H1 (cell line): ENCODE results near the gene ULK2. TPM values are rescaled to one million over a fixed set of nuclear protein-coding genes. Genes with fewer than 3 reads are reported as not detected.

ENCODE experiments used
- CTCF ChIA-PET: fragments of 300-600 bp; sonication (Branson Sonifier 250); formaldehyde crosslinking; loops from one replicate; lab custom pipeline; 2021; ENCODE audit not compliant: partially characterized antibody; lab: Charles Lee
- POLR2A ChIA-PET: fragments of 300-600 bp; sonication (Branson Sonifier 250); formaldehyde crosslinking; loops from one replicate; lab custom pipeline; 2021; ENCODE audit warnings: inconsistent platforms; ENCODE audit not compliant: partially characterized antibody; lab: Charles Lee
- DNase-seq, 2 experiments: peaks; one replicate each; pipeline versions ENCODE4 v3.0.0 to v3.0.0-alpha.2; 2010 to 2022; ENCODE audit warnings: low spot score in 2 of 2, low read depth in 1 of 2, mixed read lengths in 1 of 2
- FAIRE-seq: peaks from 2 replicates; lab custom pipeline; 2011; peaks lifted over from hg19 to GRCh38; lab: Jason Lieb, UNC
- H2AFZ ChIP-seq: 2 replicates; pipeline ENCODE4 v1.8.1; 2012; ENCODE audit warnings: low read length, inconsistent platforms
- H2AK5ac ChIP-seq: 2 replicates; pipeline ENCODE4 v1.6.1; 2013; ENCODE audit warnings: low read depth, low read length
- H2BK120ac ChIP-seq: replicated peaks from 2 replicates; pipeline ENCODE3; 2013; ENCODE audit warnings: low read depth, low read length, inconsistent platforms
- H2BK12ac ChIP-seq: 2 replicates; pipeline ENCODE4 v1.6.1; 2013; ENCODE audit warnings: low read depth, low read length
- H2BK15ac ChIP-seq: 2 replicates; pipeline ENCODE4 v1.6.1; 2013; ENCODE audit warnings: low read length
- H2BK20ac ChIP-seq: 2 replicates; pipeline ENCODE4 v1.6.1; 2013; ENCODE audit warnings: low read length
- H2BK5ac ChIP-seq: 2 replicates; pipeline ENCODE4 v1.6.1; 2013; ENCODE audit warnings: low read depth, low read length
- H3K14ac ChIP-seq: 2 replicates; pipeline ENCODE4 v1.6.1; 2013; ENCODE audit warnings: inconsistent platforms; ENCODE audit not compliant: insufficient read length
- H3K18ac ChIP-seq: 2 replicates; pipeline ENCODE4 v1.6.1; 2013; ENCODE audit warnings: low read length; ENCODE audit errors: extremely low read depth
- H3K23ac ChIP-seq: 2 replicates; pipeline ENCODE4 v1.6.1; 2013; ENCODE audit warnings: inconsistent platforms; ENCODE audit not compliant: insufficient read length
- H3K23me2 ChIP-seq: 2 replicates; pipeline ENCODE4 v1.6.1; 2013; ENCODE audit warnings: low read depth, low read length
- H3K27ac ChIP-seq: 2 replicates; pipeline ENCODE4 v1.6.1; 2011; ENCODE audit warnings: low read depth, low read length, inconsistent platforms
- H3K27me3 ChIP-seq, 4 experiments: replicated peaks in 1 of 4; 1 replicate in 1 of 4; 2 replicates in 3 of 4; pipeline versions ENCODE4 v1.6.1 to v1.8.1; 2011 to 2013; ENCODE audit warnings: low read length in 3 of 4, mild to moderate bottlenecking in 3 of 4, inconsistent platforms in 2 of 4, mixed read lengths in 2 of 4, moderate library complexity in 1 of 4; ENCODE audit not compliant: control insufficient read depth in 3 of 4, insufficient read depth in 3 of 4; ENCODE audit errors: extremely low read depth in 1 of 4
- H3K36me3 ChIP-seq, 4 experiments: 2 replicates each; pipeline versions ENCODE4 v1.6.1 to v1.8.1; 2011 to 2013; ENCODE audit warnings: mild to moderate bottlenecking in 4 of 4, low read length in 3 of 4, moderate library complexity in 2 of 4, control low read depth in 1 of 4, inconsistent platforms in 1 of 4; ENCODE audit not compliant: insufficient read depth in 4 of 4, control insufficient read depth in 2 of 4
- H3K4ac ChIP-seq: replicated peaks from 2 replicates; pipeline ENCODE3; 2013; ENCODE audit warnings: low read length, low read depth, mixed read lengths, inconsistent platforms; ENCODE audit not compliant: insufficient read length
- H3K4me1 ChIP-seq, 4 experiments: replicated peaks in 1 of 4; 1 replicate in 1 of 4; 2 replicates in 3 of 4; pipeline versions ENCODE4 v1.6.1 to v1.8.1; 2011 to 2013; ENCODE audit warnings: low read length in 3 of 4, inconsistent platforms in 2 of 4, mixed read lengths in 1 of 4; ENCODE audit not compliant: insufficient read depth in 4 of 4, control insufficient read depth in 3 of 4
- H3K4me2 ChIP-seq, 2 experiments: 2 replicates each; pipeline versions ENCODE4 v1.6.1 to v1.8.1; 2011 to 2013; ENCODE audit warnings: low read depth in 2 of 2, low read length in 2 of 2, control low read depth in 1 of 2, inconsistent platforms in 1 of 2, mild to moderate bottlenecking in 1 of 2; ENCODE audit not compliant: insufficient read depth in 1 of 2
- H3K4me3 ChIP-seq, 4 experiments: fragments of 200-600, 300-600 bp in 1 of 4; sonication (generic), shearing (Covaris generic), sonication (Bioruptor Twin) in 1 of 4; 2 replicates each; pipeline versions ENCODE4 v1.5.1 to v1.8.1; 2011 to 2016; ENCODE audit warnings: low read length in 4 of 4, low read depth in 3 of 4, control low read depth in 2 of 4, inconsistent platforms in 2 of 4, mild to moderate bottlenecking in 2 of 4, mixed read lengths in 1 of 4, moderate library complexity in 1 of 4; ENCODE audit not compliant: insufficient read depth in 2 of 4; ENCODE audit errors: extremely low read depth in 1 of 4
- H3K56ac ChIP-seq: replicated peaks from 2 replicates; pipeline ENCODE3; 2013; ENCODE audit warnings: low read depth, mild to moderate bottlenecking, mixed read lengths, low read length, inconsistent platforms; ENCODE audit not compliant: insufficient read length
- H3K79me1 ChIP-seq: 2 replicates; pipeline ENCODE4 v1.6.1; 2013; ENCODE audit warnings: low read depth, low read length, control low read depth
- H3K79me2 ChIP-seq, 2 experiments: 2 replicates each; pipeline versions ENCODE4 v1.6.1 to v1.8.1; 2012 to 2013; ENCODE audit warnings: low read length in 2 of 2, mild to moderate bottlenecking in 2 of 2, inconsistent platforms in 1 of 2; ENCODE audit not compliant: insufficient read depth in 2 of 2, control insufficient read depth in 1 of 2
- H3K9ac ChIP-seq, 4 experiments: replicated peaks in 1 of 4; 1 replicate in 1 of 4; 2 replicates in 3 of 4; pipeline versions ENCODE4 v1.6.1 to v1.8.1; 2011 to 2013; ENCODE audit warnings: low read depth in 3 of 4, low read length in 3 of 4, control low read depth in 2 of 4, mild to moderate bottlenecking in 2 of 4, moderate library complexity in 2 of 4, inconsistent platforms in 1 of 4; ENCODE audit errors: extremely low read depth in 1 of 4
- H3K9me3 ChIP-seq, 2 experiments: 2 replicates each; pipeline versions ENCODE4 v1.6.1 to v1.8.1; 2012 to 2013; ENCODE audit warnings: mild to moderate bottlenecking in 2 of 2, moderate library complexity in 2 of 2, control low read depth in 1 of 2, inconsistent platforms in 1 of 2, low read depth in 1 of 2, low read length in 1 of 2, mixed read lengths in 1 of 2; ENCODE audit not compliant: insufficient read depth in 2 of 2
- H4K20me1 ChIP-seq, 2 experiments: replicated peaks in 1 of 2; 2 replicates each; pipeline versions ENCODE3 to v1.8.1; 2011 to 2013; ENCODE audit warnings: inconsistent platforms in 2 of 2, low read length in 2 of 2, mild to moderate bottlenecking in 1 of 2; ENCODE audit not compliant: insufficient read depth in 2 of 2, control insufficient read depth in 1 of 2
- H4K5ac ChIP-seq: 2 replicates; pipeline ENCODE4 v1.6.1; 2013; ENCODE audit warnings: low read length, low read depth, mixed read lengths, inconsistent platforms; ENCODE audit not compliant: insufficient read length
- H4K8ac ChIP-seq: 2 replicates; pipeline ENCODE4 v1.8.0; 2013; ENCODE audit warnings: mild to moderate bottlenecking, moderate library complexity, low read length, inconsistent platforms; ENCODE audit not compliant: insufficient read depth; ENCODE audit errors: extremely low read depth
- H4K91ac ChIP-seq: replicated peaks from 2 replicates; pipeline ENCODE3; 2013; ENCODE audit warnings: low read length, mixed read lengths, inconsistent platforms; ENCODE audit not compliant: insufficient read length
- BACH1 ChIP-seq: IDR thresholded peaks from 2 replicates; pipeline ENCODE4 v1.6.1; 2012; ENCODE audit warnings: low read length, improper control_type of control experiment
- CEBPB ChIP-seq: IDR thresholded peaks from 2 replicates; pipeline ENCODE4 v1.6.1; 2012; ENCODE audit warnings: low read depth, low read length
- WGBS, 2 experiments: shearing (Covaris generic) in 1 of 2; methylation state at CpG; one replicate each; pipeline versions ENCODE4 v1.1.6 to v1.1.7; 2013 to 2015; ENCODE audit warnings: low lambda C conversion rate in 2 of 2, mixed read lengths in 2 of 2, inconsistent platforms in 1 of 2, low coverage in 1 of 2, missing lambda C conversion rate in 1 of 2; ENCODE audit not compliant: insufficient replicate concordance in 2 of 2, insufficient coverage in 1 of 2, insufficient read length in 1 of 2; ENCODE audit errors: extremely low coverage in 1 of 2, missing lambda C conversion rate in 1 of 2; 5-methylcytosine and 5-hydroxymethylcytosine counted together
- polyA plus RNA-seq, 7 experiments: library from polyadenylated mRNA; depleted of rRNA in 3 of 7; stranded (reverse) in 5 of 7; unstranded in 2 of 7; fragments of >200 nt in 5 of 7; fragments of 200-250 nt in 2 of 7; gene quantifications; 1 replicate in 5 of 7; 2 replicates in 1 of 7; 4 replicates in 1 of 7; pipeline versions ENCODE4 v1.2.1 to v1.2.3, GENCODE V29; 2011 to 2013; ENCODE audit warnings: missing spikeins in 2 of 7, mixed read lengths in 2 of 7
- total RNA-seq: library from RNA; stranded (reverse); fragmentation: NEBNext Ultra II Directional; extraction: Animal tissue kit (Norgen Biotek cat#: 25700); gene quantifications from 2 replicates; pipeline ENCODE4 v1.2.1, GENCODE V29; 2021

Gene ULK2
- total and polyA plus RNA-seq, 2 of the 8 experiments (the other 6 are each of a cell fraction or from before 2014, with no cell fraction given), result 5.3 to 9.8 TPM

DNA sequence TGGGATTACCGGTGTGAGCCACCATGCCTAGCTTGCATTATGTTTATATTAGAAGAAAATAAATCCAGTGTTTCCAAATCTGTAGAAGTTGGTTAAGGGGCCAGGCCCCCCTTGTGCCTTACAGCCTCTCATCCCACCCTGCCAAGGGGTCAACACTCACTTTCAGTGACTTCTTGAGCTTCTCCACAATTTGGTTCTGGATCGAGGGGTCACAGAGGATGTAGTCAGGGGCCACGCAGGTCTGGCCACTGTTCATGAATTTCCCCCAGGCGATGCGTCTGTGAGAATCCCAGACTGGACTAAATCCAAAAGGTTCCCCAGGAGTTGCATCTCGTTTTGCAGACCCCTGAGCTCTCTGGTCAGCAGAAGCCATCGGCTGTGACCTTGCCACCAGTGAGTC lies 126.8 kb downstream of the ULK2 start:
- POLR2A ChIA-PET, result no interaction called here
- no peaks in the 10 kb centered on the region for H3K36me3 ChIP-seq
- no peak overlapping the region for H2BK20ac ChIP-seq
- TF ChIP-seq BACH1 (no peak), CEBPB (no peak)
- no peak overlapping the region for H3K4ac ChIP-seq
- H3K18ac ChIP-seq, result no peak overlapping the region
- no peak overlapping the region for H2BK15ac ChIP-seq
- H3K79me2 ChIP-seq, result no peaks in the 10 kb centered on the region
- no peak overlapping the region for H3K9ac ChIP-seq
- H3K27ac ChIP-seq, result no peak overlapping the region
- CTCF ChIA-PET, result interaction anchor here (0.9 to 3.3 kb wide), 8 partner anchors 9 to 235 kb away, joined by 3 to 11 read pairs (median 4); no protein-coding TSS in a partner anchor
- no peak overlapping the region for H2AFZ ChIP-seq
- H3K23ac ChIP-seq, result no peak overlapping the region
- H2BK5ac ChIP-seq, result no peak overlapping the region
- no peak overlapping the region for H2AK5ac ChIP-seq
- H3K23me2 ChIP-seq, result 0 out of 2 replicates have a peak, but pooled peaks cover 2% of the 10 kb centered on the region
- FAIRE-seq (no peak), DNase-seq (no peak)
- H2BK120ac ChIP-seq, result no peak overlapping the region
- no peak overlapping the region for H3K14ac ChIP-seq
- H3K4me1 ChIP-seq, result peaks cover 0 to 9% (median 5%) of the 10 kb centered on the region in 4 experiments; a peak in 5 of 7 replicates
- H3K27me3 ChIP-seq, result peaks cover 0 to 6% (median 1%) of the 10 kb centered on the region in 4 experiments; a peak in 4 of 7 replicates
- no peaks in the 10 kb centered on the region for H3K9me3 ChIP-seq
- H4K8ac ChIP-seq, result no peak overlapping the region
- 79% methylated on average over 7 of the region's 7 CpGs; no CpG with 5 or more reads in 1 of the 2 experiments for WGBS, 2 experiments
- H3K4me3 ChIP-seq, result no peak overlapping the region
- H2BK12ac ChIP-seq, result no peak overlapping the region
- H3K79me1 ChIP-seq, result no peaks in the 10 kb centered on the region
- no peaks in the 10 kb centered on the region for H4K20me1 ChIP-seq
- no peak overlapping the region for H4K91ac ChIP-seq
- no peak overlapping the region for H3K4me2 ChIP-seq
- H4K5ac ChIP-seq, result no peak overlapping the region
- no peak overlapping the region for H3K56ac ChIP-seq
